Middle frontal gyrus (tissue), 1 donor: ENCODE results near the gene MNS1.
"Not testable (repeated sequence)": the region's sequence is repeated elsewhere in the genome, so short reads cannot be mapped to it uniquely, and the experiment has no call there.

Experiments used
- DNase-seq: peaks from one replicate; pipeline ENCODE4 v3.0.0-alpha.2; 2015; ENCODE audit warnings: low spot score; ENCODE audit errors: extremely low spot score

Gene MNS1

GRCh38 chr15:56464893-56465520 is at the start of gene MNS1:
Gene MNS1 (minus strand): TSS chr15:56465137. CDS start chr15:56464972, 165 bp downstream.
- peak; percentile 87 for DNase-seq

GRCh38 chr15:56496635-56497034 is 31.7 kb upstream of the MNS1 start:
- DNase-seq = peak; percentile 47

GRCh38 chr15:56495533-56495932 is 30.6 kb upstream of the MNS1 start:
- no peak for DNase-seq

GRCh38 chr15:56495053-56495452 is 30.1 kb upstream of the MNS1 start:
- no peak for DNase-seq

GRCh38 chr15:56492791-56493555 is 28.0 kb upstream of the MNS1 start:
- no peak for DNase-seq

GRCh38 chr15:56492236-56492635 is 27.3 kb upstream of the MNS1 start:
- no peak for DNase-seq

- DNase-seq = peak; percentile 75
Observed at GRCh38 chr15:56491110-56491722, 26.3 kb upstream of the MNS1 start.

GRCh38 chr15:56490461-56490860 is 25.5 kb upstream of the MNS1 start:
- no peak for DNase-seq

GRCh38 chr15:56486206-56486605 is 21.3 kb upstream of the MNS1 start:
- not testable (repeated sequence) for DNase-seq

GRCh38 chr15:56485426-56485825 is 20.5 kb upstream of the MNS1 start:
- not testable (repeated sequence) for DNase-seq

GRCh38 chr15:56484287-56484686 is 19.4 kb upstream of the MNS1 start:
- no peak for DNase-seq

- no peak for DNase-seq
Observed at GRCh38 chr15:56475351-56475750, 10.4 kb upstream of the MNS1 start.

GRCh38 chr15:56473017-56473416 is 8.1 kb upstream of the MNS1 start:
- no peak for DNase-seq

- no peak for DNase-seq
Observed at GRCh38 chr15:56472278-56472677, 7.3 kb upstream of the MNS1 start.

GRCh38 chr15:56471440-56472069 is 6.6 kb upstream of the MNS1 start:
- no peak for DNase-seq

- no peak for DNase-seq
Observed at GRCh38 chr15:56469483-56469882, 4.5 kb upstream of the MNS1 start.

- no peak for DNase-seq
Observed at GRCh38 chr15:56468401-56468800, 3.5 kb upstream of the MNS1 start.

GRCh38 chr15:56467616-56468015 is 2.7 kb upstream of the MNS1 start:
- no peak for DNase-seq

- no peak for DNase-seq
Observed at GRCh38 chr15:56460947-56461346, 4.0 kb downstream of the MNS1 start.

GRCh38 chr15:56460071-56460470 is 4.9 kb downstream of the MNS1 start:
- no peak for DNase-seq

GRCh38 chr15:56459096-56459495 is 5.8 kb downstream of the MNS1 start:
- DNase-seq = no peak

- no peak for DNase-seq
Observed at GRCh38 chr15:56456229-56456628, 8.7 kb downstream of the MNS1 start.
